Peyer's patch (tissue), 4 donors: Measurements from ENCODE around the gene KCNIP3.
"Not testable (repeated sequence)": the region's sequence is repeated elsewhere in the genome, so short reads cannot be mapped to it uniquely, and the experiment has no call there.

Source experiments
- POLR2A ChIP-seq, 2 donors: fragments of 450-650 bp; IDR thresholded peaks; one replicate each; pipeline ENCODE4 v1.5.1; 2017; ENCODE audit warnings: antibody characterized with exemption in 2 of 2, mild to moderate bottlenecking in 2 of 2, moderate library complexity in 2 of 2
- TF ChIP-seq, protein P1 (sequence below), 6 experiments: fragments of 450-650 bp in 4 of 6; fragments of 200-600 bp in 2 of 6; sonication (generic) in 1 of 6; IDR thresholded peaks; one replicate each; pipeline ENCODE4 v1.5.1; 2017 to 2019; ENCODE audit warnings: antibody characterized with exemption in 6 of 6, mild to moderate bottlenecking in 3 of 6, moderate library complexity in 1 of 6

- TF ChIP-seq, protein P1, sequence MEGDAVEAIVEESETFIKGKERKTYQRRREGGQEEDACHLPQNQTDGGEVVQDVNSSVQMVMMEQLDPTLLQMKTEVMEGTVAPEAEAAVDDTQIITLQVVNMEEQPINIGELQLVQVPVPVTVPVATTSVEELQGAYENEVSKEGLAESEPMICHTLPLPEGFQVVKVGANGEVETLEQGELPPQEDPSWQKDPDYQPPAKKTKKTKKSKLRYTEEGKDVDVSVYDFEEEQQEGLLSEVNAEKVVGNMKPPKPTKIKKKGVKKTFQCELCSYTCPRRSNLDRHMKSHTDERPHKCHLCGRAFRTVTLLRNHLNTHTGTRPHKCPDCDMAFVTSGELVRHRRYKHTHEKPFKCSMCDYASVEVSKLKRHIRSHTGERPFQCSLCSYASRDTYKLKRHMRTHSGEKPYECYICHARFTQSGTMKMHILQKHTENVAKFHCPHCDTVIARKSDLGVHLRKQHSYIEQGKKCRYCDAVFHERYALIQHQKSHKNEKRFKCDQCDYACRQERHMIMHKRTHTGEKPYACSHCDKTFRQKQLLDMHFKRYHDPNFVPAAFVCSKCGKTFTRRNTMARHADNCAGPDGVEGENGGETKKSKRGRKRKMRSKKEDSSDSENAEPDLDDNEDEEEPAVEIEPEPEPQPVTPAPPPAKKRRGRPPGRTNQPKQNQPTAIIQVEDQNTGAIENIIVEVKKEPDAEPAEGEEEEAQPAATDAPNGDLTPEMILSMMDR (IDR thresholded peaks at IDR 0.05): not testable (repeated sequence)
- TF ChIP-seq POLR2A (IDR thresholded peaks at IDR 0.05): not testable (repeated sequence)
Observed at GRCh38 chr2:95355486-95355885, 58.3 kb downstream of the KCNIP3 start.
